Upper lobe of left lung (tissue), 6 donors: ENCODE data around the gene SNX2. TPM values are rescaled to one million over a fixed set of nuclear protein-coding genes. Genes with fewer than 3 reads are reported as not detected.
A peak's percentile ranks its signal among the peaks of the same experiment; 100 is the strongest.

Experiments used
- ATAC-seq, 2 donors: fragments of 200-7000 bp; cut with Tn5 transposase; one replicate each; pipeline ENCODE4 v1.9.1; 2022; ENCODE audit warnings: mild to moderate bottlenecking in 2 of 2, moderate library complexity in 2 of 2; ENCODE audit not compliant: low FRiP score in 2 of 2
- DNase-seq, 2 donors: peaks; one replicate each; pipeline ENCODE4 v3.0.0-alpha.2; 2019 to 2020
- H3K27ac ChIP-seq, 4 donors: fragments of 200-600 bp; sonication (generic); one replicate each; pipeline ENCODE4 v1.5.1; 2016 to 2019
- H3K27me3 ChIP-seq, 4 donors: fragments of 200-600 bp; sonication (generic); one replicate each; pipeline ENCODE4 v1.5.1; 2017 to 2019
- H3K36me3 ChIP-seq, 4 donors: fragments of 200-600 bp; sonication (generic); one replicate each; pipeline ENCODE4 v1.5.1; 2016 to 2019
- H3K4me1 ChIP-seq, 4 donors: fragments of 200-600 bp; sonication (generic); one replicate each; pipeline ENCODE4 v1.5.1; 2018 to 2019
- H3K4me3 ChIP-seq, 4 donors: fragments of 200-600 bp; sonication (generic); one replicate each; pipeline ENCODE4 v1.5.1; 2017 to 2019; ENCODE audit warnings: mild to moderate bottlenecking in 2 of 4, moderate library complexity in 1 of 4
- H3K9me3 ChIP-seq, 4 donors: fragments of 200-600 bp; sonication (generic); one replicate each; pipeline ENCODE4 v1.5.1; 2018 to 2019
- EP300 ChIP-seq, 4 donors: sonication (generic); formaldehyde crosslinking; IDR thresholded peaks; one replicate each; pipeline ENCODE4 v1.5.1; 2017; ENCODE audit warnings: antibody characterized with exemption in 4 of 4, control low read depth in 2 of 4
- POLR2A ChIP-seq, 4 donors: fragments of 450-650 bp; IDR thresholded peaks; one replicate each; pipeline ENCODE4 v1.5.1; 2016 to 2017; ENCODE audit warnings: antibody characterized with exemption in 4 of 4, mild to moderate bottlenecking in 2 of 4
- POLR2AphosphoS5 ChIP-seq, 2 donors: sonication (generic); formaldehyde crosslinking; IDR thresholded peaks; one replicate each; pipeline ENCODE4 v1.5.1; 2017; ENCODE audit warnings: antibody characterized with exemption in 2 of 2
- WGBS, 2 donors: methylation state at CpG; one replicate each; pipeline ENCODE4 v1.1.5; 2017 to 2018; 5-methylcytosine and 5-hydroxymethylcytosine counted together
- total RNA-seq, 6 donors: library from RNA; depleted of rRNA in 4 of 6; stranded (reverse); fragments of >200 nt in 4 of 6; gene quantifications; one replicate each; pipeline versions ENCODE4 v1.1.0 to v1.2.1, GENCODE V29; 2016 to 2021
- TF ChIP-seq, protein P1 (sequence below), 6 experiments: fragments of 450-650 bp in 4 of 6; fragments of 200-600 bp in 2 of 6; sonication (generic) in 2 of 6; IDR thresholded peaks; one replicate each; pipeline ENCODE4 v1.5.1; 2016 to 2019; ENCODE audit warnings: antibody characterized with exemption in 6 of 6
- donor health status: DM: no; HTN: no; CAD: no; lungs with moderate emphysema.
- donor health status: DM: no; HTN: yes; CAD: no; lungs with severe emphysema.

The SNX2 gene
- total RNA-seq, 6 donors from 2014 or later: 48.4 to 105 (median 93.3) TPM

DNA sequence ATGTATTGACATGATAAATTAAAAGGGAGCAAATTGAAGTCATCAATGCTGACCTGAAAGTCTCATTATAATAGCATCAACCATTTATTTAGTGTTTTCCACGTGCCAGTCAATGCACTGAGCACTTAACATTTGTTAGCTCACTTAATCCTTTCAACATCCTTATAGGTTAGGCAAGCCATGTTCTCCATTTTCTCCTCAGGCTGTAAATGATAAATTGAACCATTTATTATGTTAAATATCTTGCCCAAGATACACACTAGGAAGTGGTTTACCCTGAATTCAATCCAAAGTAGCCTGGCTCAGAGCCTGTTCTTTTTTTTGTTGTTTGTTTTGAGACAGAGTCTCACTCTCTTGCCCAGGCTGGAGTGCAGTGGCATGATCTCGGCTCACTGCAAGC is 25.0 kb upstream of the SNX2 start:
- no peaks in the 10 kb centered on the region for H3K9me3 ChIP-seq
- H3K27me3 ChIP-seq: no peaks in the 10 kb centered on the region
- no peak overlapping the region for H3K4me3 ChIP-seq
- H3K4me1 ChIP-seq: no peaks in the 10 kb centered on the region
- 42 to 44% methylated on average over 2 of the region's 2 CpGs for WGBS, 2 donors
- TF ChIP-seq POLR2A (IDR thresholded peaks at IDR 0.05): no peak
- no peak for TF ChIP-seq EP300 (IDR thresholded peaks at IDR 0.05)
- no peak for TF ChIP-seq POLR2AphosphoS5 (IDR thresholded peaks at IDR 0.05)
- TF ChIP-seq, protein P1, sequence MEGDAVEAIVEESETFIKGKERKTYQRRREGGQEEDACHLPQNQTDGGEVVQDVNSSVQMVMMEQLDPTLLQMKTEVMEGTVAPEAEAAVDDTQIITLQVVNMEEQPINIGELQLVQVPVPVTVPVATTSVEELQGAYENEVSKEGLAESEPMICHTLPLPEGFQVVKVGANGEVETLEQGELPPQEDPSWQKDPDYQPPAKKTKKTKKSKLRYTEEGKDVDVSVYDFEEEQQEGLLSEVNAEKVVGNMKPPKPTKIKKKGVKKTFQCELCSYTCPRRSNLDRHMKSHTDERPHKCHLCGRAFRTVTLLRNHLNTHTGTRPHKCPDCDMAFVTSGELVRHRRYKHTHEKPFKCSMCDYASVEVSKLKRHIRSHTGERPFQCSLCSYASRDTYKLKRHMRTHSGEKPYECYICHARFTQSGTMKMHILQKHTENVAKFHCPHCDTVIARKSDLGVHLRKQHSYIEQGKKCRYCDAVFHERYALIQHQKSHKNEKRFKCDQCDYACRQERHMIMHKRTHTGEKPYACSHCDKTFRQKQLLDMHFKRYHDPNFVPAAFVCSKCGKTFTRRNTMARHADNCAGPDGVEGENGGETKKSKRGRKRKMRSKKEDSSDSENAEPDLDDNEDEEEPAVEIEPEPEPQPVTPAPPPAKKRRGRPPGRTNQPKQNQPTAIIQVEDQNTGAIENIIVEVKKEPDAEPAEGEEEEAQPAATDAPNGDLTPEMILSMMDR (IDR thresholded peaks at IDR 0.05): no peak
- H3K36me3 ChIP-seq: no peaks in the 10 kb centered on the region
- no peak for ATAC-seq
- DNase-seq: no peak
- H3K27ac ChIP-seq: no peak overlapping the region

- WGBS, 2 donors: 81 to 84% methylated on average over 7 of the region's 7 CpGs
- no peak overlapping the region for H3K27ac ChIP-seq
- H3K9me3 ChIP-seq: no peaks in the 10 kb centered on the region
- H3K36me3 ChIP-seq: no peaks in the 10 kb centered on the region
- DNase-seq (no peak), ATAC-seq (peak; percentile 55 to 61)
- no peaks in the 10 kb centered on the region for H3K27me3 ChIP-seq
- TF ChIP-seq POLR2A (IDR thresholded peaks at IDR 0.05): no peak
- no peaks in the 10 kb centered on the region for H3K4me1 ChIP-seq
- H3K4me3 ChIP-seq: no peak overlapping the region
These were observed 23.5 kb upstream of the SNX2 start for GRCh38 chr5:122751293-122751782.

- no peak for DNase-seq
- Histone ChIP-seq H3K36me3 (no peaks in the 10 kb centered on the region), H3K27ac (no peak overlapping the region), H3K4me1 (no peaks in the 10 kb centered on the region), H3K9me3 (no peaks in the 10 kb centered on the region), H3K27me3 (no peaks in the 10 kb centered on the region), H3K4me3 (no peak overlapping the region)
- ATAC-seq: no peak
- TF ChIP-seq EP300 (IDR thresholded peaks at IDR 0.05) (no peak), POLR2AphosphoS5 (IDR thresholded peaks at IDR 0.05) (no peak), POLR2A (IDR thresholded peaks at IDR 0.05) (no peak)
- TF ChIP-seq, protein P1 (IDR thresholded peaks at IDR 0.05): no peak
These were observed 21.4 kb upstream of the SNX2 start for GRCh38 chr5:122753500-122753899.

- Histone ChIP-seq H3K4me1 (no peaks in the 10 kb centered on the region), H3K4me3 (no peak overlapping the region), H3K27ac (no peak overlapping the region), H3K9me3 (no peaks in the 10 kb centered on the region), H3K36me3 (no peaks in the 10 kb centered on the region), H3K27me3 (no peaks in the 10 kb centered on the region)
- DNase-seq (no peak), ATAC-seq (peak in 1 of 2 donors; percentile 11)
- 85 to 87% methylated on average over 2 of the region's 2 CpGs for WGBS, 2 donors
- TF ChIP-seq, protein P1 (IDR thresholded peaks at IDR 0.05): no peak
- no peak for TF ChIP-seq EP300 (IDR thresholded peaks at IDR 0.05)
- TF ChIP-seq POLR2AphosphoS5 (IDR thresholded peaks at IDR 0.05): no peak
- no peak for TF ChIP-seq POLR2A (IDR thresholded peaks at IDR 0.05)
These were observed 19.1 kb upstream of the SNX2 start for GRCh38 chr5:122755783-122756182.

DNA sequence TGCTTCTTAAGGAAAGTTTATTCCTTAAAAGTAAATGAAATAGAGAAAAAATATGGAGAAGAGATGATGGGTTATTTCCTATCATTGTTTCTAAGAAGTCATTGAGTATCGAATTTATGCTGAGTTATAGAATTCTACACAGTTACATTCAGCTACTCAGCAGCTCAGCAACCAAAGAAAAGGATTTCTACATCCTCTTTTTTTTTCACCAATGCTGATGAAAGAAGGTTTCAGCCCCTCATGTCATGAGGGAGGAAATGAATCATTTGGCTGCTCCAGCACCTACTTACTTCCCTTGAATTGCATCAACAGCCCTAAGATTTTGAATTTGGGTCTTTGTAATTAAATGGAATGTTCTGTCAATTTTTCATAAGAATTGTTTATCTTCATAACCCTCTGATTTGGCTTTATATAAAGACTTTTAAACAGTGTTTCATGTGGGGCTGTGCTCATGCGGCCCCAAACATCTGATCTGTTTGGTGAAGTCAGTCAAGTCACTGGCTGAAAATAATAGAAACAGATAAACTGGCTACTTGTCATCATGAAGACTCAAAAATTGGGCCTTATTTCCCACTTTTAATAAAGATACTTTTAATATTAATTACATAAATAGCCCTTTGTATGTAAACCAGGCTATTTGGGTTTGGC is 18.5 kb upstream of the SNX2 start:
- Histone ChIP-seq H3K9me3 (no peaks in the 10 kb centered on the region), H3K27ac (peak overlapping the region in 1 of 4 donors; percentile 28), H3K27me3 (no peaks in the 10 kb centered on the region), H3K4me1 (no peaks in the 10 kb centered on the region), H3K36me3 (no peaks in the 10 kb centered on the region), H3K4me3 (no peak overlapping the region)
- WGBS, 2 donors: 55% methylated on average over 2 of the region's 2 CpGs
- TF ChIP-seq EP300 (IDR thresholded peaks at IDR 0.05): peak in 1 of 4 donors; percentile 52
- TF ChIP-seq, protein P1 (IDR thresholded peaks at IDR 0.05): no peak
- ATAC-seq (peak in 1 of 2 donors; percentile 89), DNase-seq (no peak)
